Astrocyte (in vitro differentiated cells and primary cell): Measurements from ENCODE around the gene MYADM.

ENCODE experiments used
- CTCF ChIP-seq: IDR thresholded peaks from 2 replicates; pipeline ENCODE4 v1.5.1; 2011; ENCODE audit warnings: low read depth, mild to moderate bottlenecking, inconsistent platforms, low read length, moderate library complexity; ENCODE audit not compliant: insufficient read depth
- EZH2 ChIP-seq: IDR thresholded peaks from 2 replicates; pipeline ENCODE4 v1.6.1; 2012; ENCODE audit warnings: mild to moderate bottlenecking, low read length, inconsistent platforms; ENCODE audit not compliant: insufficient read depth

- TF ChIP-seq CTCF (no peak), EZH2 (no peak)
Measured at GRCh38 chr19:53865918-53866864, 1.5 kb upstream of the MYADM start.
